GM12872 (cell line): ENCODE results near the gene RGS9.

Experiments
- CTCF ChIP-seq: IDR thresholded peaks from 3 replicates; pipeline ENCODE4 v1.5.1; 2011; ENCODE audit warnings: low read depth, mild to moderate bottlenecking, low read length, moderate library complexity; ENCODE audit not compliant: insufficient read depth

The RGS9 gene

GRCh38 chr17:65121368-65121767 is 15.8 kb upstream of the RGS9 start:
- TF ChIP-seq CTCF, result no peak

GRCh38 chr17:65121916-65122806 is 15.0 kb upstream of the RGS9 start:
- TF ChIP-seq CTCF, result no peak

- TF ChIP-seq CTCF, result no peak
Measured at GRCh38 chr17:65122836-65123756, 14.1 kb upstream of the RGS9 start.

GRCh38 chr17:65123757-65124675 is 13.2 kb upstream of the RGS9 start:
- no peak for TF ChIP-seq CTCF

- no peak for TF ChIP-seq CTCF
Measured at GRCh38 chr17:65130832-65131231, 6.3 kb upstream of the RGS9 start.

GRCh38 chr17:65131240-65131639 is 5.9 kb upstream of the RGS9 start:
- no peak for TF ChIP-seq CTCF
